ENCODE measurements around the gene HPSE2.

The HPSE2 gene

GRCh38 chr10:98489561-98490481 lies 745.8 kb downstream of the HPSE2 start:
- DNase-seq (ENCODE audit: low spot score) = no peak

- DNase-seq (ENCODE audit: low spot score) = no peak
These were observed 746.8 kb downstream of the HPSE2 start for GRCh38 chr10:98488669-98489430.

- no peak for DNase-seq (ENCODE audit: low spot score)
These were observed 748.0 kb downstream of the HPSE2 start for GRCh38 chr10:98487649-98488048.

GRCh38 chr10:98486421-98486820 lies 749.2 kb downstream of the HPSE2 start:
- DNase-seq (ENCODE audit: low spot score) = no peak

GRCh38 chr10:98485959-98486358 lies 749.7 kb downstream of the HPSE2 start:
- no peak for DNase-seq (ENCODE audit: low spot score)

- no peak for DNase-seq (ENCODE audit: low spot score)
These were observed 752.0 kb downstream of the HPSE2 start for GRCh38 chr10:98483658-98484057.

- DNase-seq (ENCODE audit: low spot score) = no peak
These were observed 753.6 kb downstream of the HPSE2 start for GRCh38 chr10:98482096-98482495.

GRCh38 chr10:98481404-98481945 lies 754.2 kb downstream of the HPSE2 start:
- DNase-seq (ENCODE audit: low spot score) = no peak

- DNase-seq (ENCODE audit: low spot score) = no peak
These were observed 757.0 kb downstream of the HPSE2 start for GRCh38 chr10:98478430-98479222.

GRCh38 chr10:98477861-98478260 lies 757.8 kb downstream of the HPSE2 start:
- DNase-seq (ENCODE audit: low spot score) = no peak

GRCh38 chr10:98474628-98475027 lies 761.0 kb downstream of the HPSE2 start:
- DNase-seq (ENCODE audit: low spot score) = no peak

GRCh38 chr10:98472196-98472595 lies 763.5 kb downstream of the HPSE2 start:
- DNase-seq (ENCODE audit: low spot score) = no peak

GRCh38 chr10:98470850-98471249 lies 764.8 kb downstream of the HPSE2 start:
- no peak for DNase-seq (ENCODE audit: low spot score)

GRCh38 chr10:98469001-98469931 lies 766.4 kb downstream of the HPSE2 start:
- DNase-seq (ENCODE audit: low spot score) = no peak

GRCh38 chr10:98467506-98468318 lies 767.9 kb downstream of the HPSE2 start:
- DNase-seq (ENCODE audit: low spot score) = peak; percentile 82

GRCh38 chr10:98466861-98467505 lies 768.7 kb downstream of the HPSE2 start:
- no peak for DNase-seq (ENCODE audit: low spot score)

GRCh38 chr10:98465866-98466265 lies 769.8 kb downstream of the HPSE2 start:
- DNase-seq (ENCODE audit: low spot score) = no peak

- no peak for DNase-seq (ENCODE audit: low spot score)
These were observed 771.5 kb downstream of the HPSE2 start for GRCh38 chr10:98463976-98464754.

GRCh38 chr10:98463016-98463415 lies 772.6 kb downstream of the HPSE2 start:
- no peak for DNase-seq (ENCODE audit: low spot score)

Data from putamen (tissue), 1 donor.